Esophagus squamous epithelium (tissue), 4 donors: ENCODE measurements around the gene SLC4A3.

Source experiments
- POLR2A ChIP-seq, 4 donors: fragments of 450-650 bp; IDR thresholded peaks; one replicate each; pipeline ENCODE4 v1.6.1; 2017; ENCODE audit warnings: antibody characterized with exemption in 4 of 4, mild to moderate bottlenecking in 4 of 4, moderate library complexity in 3 of 4
- TF ChIP-seq, protein P1 (sequence below), 6 experiments: fragments of 450-650 bp in 4 of 6; fragments of 200-600 bp in 2 of 6; sonication (generic) in 2 of 6; IDR thresholded peaks; one replicate each; pipeline ENCODE4 v1.5.1; 2016 to 2019; ENCODE audit warnings: antibody characterized with exemption in 6 of 6, mild to moderate bottlenecking in 4 of 6, moderate library complexity in 4 of 6

DNA sequence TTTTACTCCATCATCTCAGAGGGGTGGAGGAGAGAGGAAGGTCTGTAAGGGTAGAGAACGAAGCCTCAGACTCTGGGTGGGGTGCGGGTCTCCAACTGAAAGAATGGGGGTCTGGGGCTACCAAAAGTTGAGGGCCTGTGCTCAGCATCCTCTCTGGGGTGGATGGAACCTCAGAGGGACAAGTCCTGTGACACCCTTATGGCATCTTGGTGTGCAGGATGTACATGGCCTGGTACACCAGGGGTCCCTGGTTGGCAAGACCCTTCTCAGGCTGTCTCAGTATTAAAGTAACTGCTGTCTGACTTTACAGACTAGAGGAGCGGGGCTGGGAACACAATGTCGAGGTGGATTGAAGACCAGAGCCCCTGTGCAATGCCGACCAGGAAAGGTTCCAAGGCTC lies 2.3 kb upstream of the SLC4A3 start:
- TF ChIP-seq, protein P1, sequence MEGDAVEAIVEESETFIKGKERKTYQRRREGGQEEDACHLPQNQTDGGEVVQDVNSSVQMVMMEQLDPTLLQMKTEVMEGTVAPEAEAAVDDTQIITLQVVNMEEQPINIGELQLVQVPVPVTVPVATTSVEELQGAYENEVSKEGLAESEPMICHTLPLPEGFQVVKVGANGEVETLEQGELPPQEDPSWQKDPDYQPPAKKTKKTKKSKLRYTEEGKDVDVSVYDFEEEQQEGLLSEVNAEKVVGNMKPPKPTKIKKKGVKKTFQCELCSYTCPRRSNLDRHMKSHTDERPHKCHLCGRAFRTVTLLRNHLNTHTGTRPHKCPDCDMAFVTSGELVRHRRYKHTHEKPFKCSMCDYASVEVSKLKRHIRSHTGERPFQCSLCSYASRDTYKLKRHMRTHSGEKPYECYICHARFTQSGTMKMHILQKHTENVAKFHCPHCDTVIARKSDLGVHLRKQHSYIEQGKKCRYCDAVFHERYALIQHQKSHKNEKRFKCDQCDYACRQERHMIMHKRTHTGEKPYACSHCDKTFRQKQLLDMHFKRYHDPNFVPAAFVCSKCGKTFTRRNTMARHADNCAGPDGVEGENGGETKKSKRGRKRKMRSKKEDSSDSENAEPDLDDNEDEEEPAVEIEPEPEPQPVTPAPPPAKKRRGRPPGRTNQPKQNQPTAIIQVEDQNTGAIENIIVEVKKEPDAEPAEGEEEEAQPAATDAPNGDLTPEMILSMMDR (IDR thresholded peaks at IDR 0.05), result no peak
- no peak for TF ChIP-seq POLR2A (IDR thresholded peaks at IDR 0.05)
